Fibroblast of lung (primary cell): ENCODE measurements around the gene SBNO2. TPM values are rescaled to one million over a fixed set of nuclear protein-coding genes. Genes with fewer than 3 reads are reported as not detected.

Experiments used
- DNase-seq, 2 donors: peaks; one replicate each; pipeline versions ENCODE4 v3.0.0 to v3.0.0-alpha.2; 2010; ENCODE audit warnings: low read depth in 2 of 2
- H2AFZ ChIP-seq: 2 replicates; pipeline ENCODE4 v1.5.1; 2012; ENCODE audit warnings: low read length, control low read depth, inconsistent platforms
- H3K27ac ChIP-seq: 2 replicates; pipeline ENCODE4 v1.5.1; 2011; ENCODE audit warnings: low read length, control low read depth; ENCODE audit not compliant: insufficient read depth
- H3K27me3 ChIP-seq: 2 replicates; pipeline ENCODE4 v1.5.1; 2011; ENCODE audit warnings: mild to moderate bottlenecking, low read length; ENCODE audit not compliant: control insufficient read depth, insufficient read depth
- H3K36me3 ChIP-seq: 2 replicates; pipeline ENCODE4 v1.5.1; 2011; ENCODE audit warnings: low read length; ENCODE audit not compliant: control insufficient read depth, insufficient read depth
- H3K4me1 ChIP-seq: 2 replicates; pipeline ENCODE4 v1.5.1; 2011; ENCODE audit warnings: low read length; ENCODE audit not compliant: control insufficient read depth, insufficient read depth; ENCODE audit errors: extremely low read depth
- H3K4me2 ChIP-seq: 2 replicates; pipeline ENCODE4 v1.5.1; 2011; ENCODE audit warnings: low read length, control low read depth; ENCODE audit not compliant: insufficient read depth; ENCODE audit errors: extremely low read depth
- H3K4me3 ChIP-seq, 4 experiments: fragments of 200-600 bp in 1 of 4; sonication (generic) in 1 of 4; replicated peaks in 1 of 4; 2 replicates each; pipeline ENCODE4 v1.5.1; 2011 to 2016; ENCODE audit warnings: low read length in 4 of 4, low read depth in 3 of 4, mild to moderate bottlenecking in 3 of 4, control low read depth in 2 of 4, inconsistent platforms in 1 of 4, mixed read lengths in 1 of 4; ENCODE audit not compliant: insufficient read depth in 1 of 4; ENCODE audit errors: control extremely low read depth in 1 of 4
- H3K79me2 ChIP-seq: 2 replicates; pipeline ENCODE4 v1.5.1; 2012; ENCODE audit warnings: mild to moderate bottlenecking, low read length, inconsistent platforms; ENCODE audit not compliant: control insufficient read depth, insufficient read depth
- H3K9ac ChIP-seq: 2 replicates; pipeline ENCODE4 v1.5.1; 2011; ENCODE audit warnings: mild to moderate bottlenecking, low read length, control low read depth; ENCODE audit not compliant: insufficient read depth
- H3K9me3 ChIP-seq: 2 replicates; pipeline ENCODE4 v1.5.1; 2012; ENCODE audit warnings: low read depth, low read length; ENCODE audit not compliant: control insufficient read depth, insufficient read depth
- H4K20me1 ChIP-seq: 2 replicates; pipeline ENCODE4 v1.5.1; 2011; ENCODE audit warnings: low read length; ENCODE audit not compliant: control insufficient read depth, insufficient read depth; ENCODE audit errors: extremely low read depth
- EZH2 ChIP-seq: IDR thresholded peaks from 2 replicates; pipeline ENCODE4 v1.5.1; 2012; ENCODE audit warnings: low read length, control low read depth, mild to moderate bottlenecking; ENCODE audit errors: missing control alignments
- polyA plus RNA-seq, 2 donors: library from polyadenylated mRNA; depleted of rRNA in 1 of 2; stranded (reverse) in 1 of 2; unstranded in 1 of 2; fragments of >200 nt; gene quantifications; 2 replicates each; pipeline ENCODE4 v1.2.1, GENCODE V29; 2011 to 2012; ENCODE audit warnings: missing spikeins in 1 of 2
- total RNA-seq: library from RNA; depleted of rRNA; stranded (reverse); fragments of >200 nt; gene quantifications from 2 replicates; pipeline ENCODE4 v1.2.1, GENCODE V29; 2014
- TF ChIP-seq, protein P1 (sequence below), 2 donors: IDR thresholded peaks in 1 of 2; conservative IDR thresholded peaks in 1 of 2; 1 replicate in 1 of 2; 2 replicates in 1 of 2; pipeline ENCODE4 v1.5.1; 2011 to 2012; ENCODE audit warnings: low read length in 2 of 2, control low read depth in 1 of 2, inconsistent platforms in 1 of 2, low read depth in 1 of 2, mild to moderate bottlenecking in 1 of 2

The SBNO2 gene
- total and polyA plus RNA-seq, 2 donors (not counting 1 experiment from before 2014, with no cell fraction given): 12.6 to 55.8 TPM

DNA sequence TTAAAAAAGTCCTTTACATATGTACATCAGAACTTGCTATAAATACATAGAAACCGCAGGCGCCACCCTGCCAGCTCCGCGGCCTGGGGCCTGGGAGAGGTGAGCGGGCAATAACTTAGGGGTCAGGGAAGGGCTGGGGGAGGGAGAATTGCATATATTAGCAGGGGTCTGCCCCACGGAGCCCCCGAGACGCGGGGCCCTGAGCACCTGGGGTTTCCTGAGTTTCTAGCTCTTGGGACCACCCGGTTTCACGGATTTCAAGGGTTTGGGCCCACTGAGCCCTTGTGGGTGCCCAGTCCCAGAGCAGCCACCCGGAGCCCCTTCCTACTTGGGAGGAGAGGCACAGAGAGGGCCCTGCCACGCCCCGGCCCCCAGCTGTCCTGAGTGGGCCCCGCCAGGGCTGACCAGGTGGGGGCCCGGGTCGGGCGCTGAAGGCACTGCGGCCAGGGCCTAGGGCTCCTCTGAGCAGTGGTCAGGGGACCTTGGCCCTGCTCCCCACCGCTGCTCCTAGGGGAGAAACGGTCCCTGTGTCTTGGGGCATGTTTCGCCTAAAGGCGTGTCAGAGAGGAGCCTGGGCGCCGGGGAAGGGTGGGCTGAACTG lies 66.3 kb downstream of the SBNO2 start:
- Histone ChIP-seq H2AFZ (no peak overlapping the region), H4K20me1 (peaks cover 2% of the 10 kb centered on the region), H3K27ac (no peak overlapping the region), H3K27me3 (no peaks in the 10 kb centered on the region), H3K4me3 (no peak overlapping the region), H3K36me3 (peaks cover 52% of the 10 kb centered on the region), H3K9ac (no peak overlapping the region), H3K4me1 (peaks cover 10% of the 10 kb centered on the region), H3K79me2 (peaks cover 15% of the 10 kb centered on the region), H3K4me2 (no peak overlapping the region), H3K9me3 (no peaks in the 10 kb centered on the region)
- TF ChIP-seq, protein P1, sequence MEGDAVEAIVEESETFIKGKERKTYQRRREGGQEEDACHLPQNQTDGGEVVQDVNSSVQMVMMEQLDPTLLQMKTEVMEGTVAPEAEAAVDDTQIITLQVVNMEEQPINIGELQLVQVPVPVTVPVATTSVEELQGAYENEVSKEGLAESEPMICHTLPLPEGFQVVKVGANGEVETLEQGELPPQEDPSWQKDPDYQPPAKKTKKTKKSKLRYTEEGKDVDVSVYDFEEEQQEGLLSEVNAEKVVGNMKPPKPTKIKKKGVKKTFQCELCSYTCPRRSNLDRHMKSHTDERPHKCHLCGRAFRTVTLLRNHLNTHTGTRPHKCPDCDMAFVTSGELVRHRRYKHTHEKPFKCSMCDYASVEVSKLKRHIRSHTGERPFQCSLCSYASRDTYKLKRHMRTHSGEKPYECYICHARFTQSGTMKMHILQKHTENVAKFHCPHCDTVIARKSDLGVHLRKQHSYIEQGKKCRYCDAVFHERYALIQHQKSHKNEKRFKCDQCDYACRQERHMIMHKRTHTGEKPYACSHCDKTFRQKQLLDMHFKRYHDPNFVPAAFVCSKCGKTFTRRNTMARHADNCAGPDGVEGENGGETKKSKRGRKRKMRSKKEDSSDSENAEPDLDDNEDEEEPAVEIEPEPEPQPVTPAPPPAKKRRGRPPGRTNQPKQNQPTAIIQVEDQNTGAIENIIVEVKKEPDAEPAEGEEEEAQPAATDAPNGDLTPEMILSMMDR (conservative IDR thresholded peaks at IDR 0.05 in 1 of 2, IDR thresholded peaks at IDR 0.05 in 1 of 2; ENCODE audit: low read depth in 1 of 2, low read length in 2 of 2): no peak
- no peak for TF ChIP-seq EZH2
- no peak for DNase-seq

DNA sequence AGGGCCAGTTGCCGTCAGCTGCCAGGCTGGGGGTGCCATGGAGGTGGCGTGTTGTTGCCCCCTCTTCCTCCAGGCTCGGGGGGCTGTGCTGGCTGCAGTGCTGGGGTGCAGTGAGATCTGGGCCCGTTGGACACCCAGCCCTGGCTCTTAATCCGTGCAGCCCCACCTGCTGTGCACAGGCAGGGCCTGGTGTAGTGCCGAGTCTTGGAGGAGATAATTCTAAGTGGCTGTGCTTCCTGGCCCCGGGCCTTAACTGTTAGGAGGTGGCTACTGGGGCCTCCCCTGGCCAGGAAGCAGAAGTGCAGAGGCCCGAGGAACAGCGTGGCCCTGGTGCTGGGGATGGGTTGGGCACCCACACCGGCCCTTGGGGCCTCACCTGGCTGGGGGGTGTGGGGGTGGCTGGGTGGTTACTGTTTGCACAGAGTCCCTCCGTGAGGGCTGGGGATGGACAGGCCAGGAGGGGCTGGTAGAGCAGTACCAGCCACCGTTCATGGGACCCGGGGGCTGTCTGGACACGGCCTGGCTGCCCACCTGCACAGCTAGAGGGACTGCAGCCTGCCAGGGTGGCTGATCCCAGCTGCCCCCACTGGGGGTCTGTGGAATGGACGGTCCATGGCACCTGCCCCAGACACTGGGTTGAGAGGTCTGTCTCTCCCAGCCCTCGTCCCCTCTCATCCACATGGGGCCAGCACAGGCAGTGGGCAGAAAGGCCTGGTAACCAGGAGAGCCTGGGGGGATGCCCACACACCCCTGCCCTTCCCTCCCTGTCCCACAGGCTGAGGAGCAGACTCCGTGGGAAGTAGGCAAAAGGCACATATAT lies 67.0 kb downstream of the SBNO2 start:
- TF ChIP-seq, protein P1 (conservative IDR thresholded peaks at IDR 0.05 in 1 of 2, IDR thresholded peaks at IDR 0.05 in 1 of 2; ENCODE audit: low read depth in 1 of 2, low read length in 2 of 2): peak in 1 of 2 donors; percentile 8
- no peak for TF ChIP-seq EZH2
- Histone ChIP-seq H3K9me3 (no peaks in the 10 kb centered on the region), H3K36me3 (peaks cover 46% of the 10 kb centered on the region), H4K20me1 (no peaks in the 10 kb centered on the region), H3K4me3 (no peak overlapping the region), H2AFZ (no peak overlapping the region), H3K27me3 (no peaks in the 10 kb centered on the region), H3K79me2 (peaks cover 15% of the 10 kb centered on the region), H3K4me2 (no peak overlapping the region), H3K4me1 (peaks cover 13% of the 10 kb centered on the region), H3K27ac (no peak overlapping the region), H3K9ac (no peak overlapping the region)
- peak; percentile 51 to 54 for DNase-seq

DNA sequence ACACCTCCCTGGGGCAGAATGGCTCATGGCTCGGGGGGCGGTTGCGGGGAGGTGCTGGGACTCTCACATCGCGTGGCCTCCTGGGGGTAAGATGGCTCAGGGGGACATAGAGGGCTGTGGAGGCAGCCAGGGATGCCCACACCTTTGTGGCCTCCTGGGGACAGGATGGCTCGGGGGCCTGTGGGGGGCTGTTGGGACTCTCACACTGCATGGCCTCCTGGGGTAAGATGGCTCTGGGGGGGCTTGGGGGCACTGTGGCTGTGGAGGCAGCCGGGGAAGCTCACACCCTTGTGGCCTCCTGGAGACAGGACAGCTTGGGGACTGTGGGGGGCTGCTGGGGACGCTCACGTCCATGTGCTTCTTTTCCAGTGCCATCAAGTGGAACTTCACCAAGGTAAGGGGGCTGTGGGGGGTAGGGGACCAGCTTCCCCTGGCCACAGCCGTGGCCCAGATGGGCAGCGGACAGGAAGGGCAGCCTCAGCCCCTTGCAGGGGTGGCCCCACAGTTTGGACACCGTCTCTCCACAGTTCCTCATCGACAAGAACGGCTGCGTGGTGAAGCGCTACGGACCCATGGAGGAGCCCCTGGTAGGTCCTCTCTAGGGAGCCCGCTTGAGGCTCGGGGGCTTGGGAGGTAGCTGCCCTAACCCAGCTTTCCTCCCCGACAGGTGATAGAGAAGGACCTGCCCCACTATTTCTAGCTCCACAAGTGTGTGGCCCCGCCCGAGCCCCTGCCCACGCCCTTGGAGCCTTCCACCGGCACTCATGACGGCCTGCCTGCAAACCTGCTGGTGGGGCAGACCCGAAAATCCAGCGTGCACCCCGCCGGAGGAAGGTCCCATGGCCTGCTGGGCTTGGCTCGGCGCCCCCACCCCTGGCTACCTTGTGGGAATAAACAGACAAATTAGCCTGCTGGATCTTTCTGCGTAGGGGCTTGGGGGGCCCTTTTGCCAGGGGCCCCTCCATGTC lies 67.9 kb downstream of the SBNO2 start:
- H3K4me3 ChIP-seq: peak overlapping the region in 1 of 4 experiments; percentile 66
- peaks cover 44% of the 10 kb centered on the region for H3K36me3 ChIP-seq
- DNase-seq: no peak
- H4K20me1 ChIP-seq: no peaks in the 10 kb centered on the region
- H2AFZ ChIP-seq: no peak overlapping the region
- peaks cover 15% of the 10 kb centered on the region for H3K79me2 ChIP-seq
- H3K9me3 ChIP-seq: no peaks in the 10 kb centered on the region
- no peak overlapping the region for H3K27ac ChIP-seq
- H3K4me2 ChIP-seq: peak overlapping the region; percentile 58
- no peak overlapping the region for H3K9ac ChIP-seq
- H3K4me1 ChIP-seq: peaks cover 18% of the 10 kb centered on the region
- TF ChIP-seq, protein P1 (conservative IDR thresholded peaks at IDR 0.05 in 1 of 2, IDR thresholded peaks at IDR 0.05 in 1 of 2; ENCODE audit: low read depth in 1 of 2, low read length in 2 of 2): no peak
- TF ChIP-seq EZH2: no peak
- no peaks in the 10 kb centered on the region for H3K27me3 ChIP-seq
